HCT116 (cell line): ENCODE data around the gene MYO1E.

Experiments used
- EZH2 ChIP-seq: fragments of 200-600 bp; sonication (generic); IDR thresholded peaks from 2 replicates; pipeline ENCODE4 v1.6.1; 2017; ENCODE audit warnings: antibody characterized with exemption, mixed run types
- POLR2AphosphoS5 ChIP-seq: IDR thresholded peaks from 2 replicates; pipeline ENCODE4 v1.6.1; 2011; ENCODE audit warnings: mild to moderate bottlenecking, low read depth, low read length, moderate library complexity
- YY1 ChIP-seq: IDR thresholded peaks from 2 replicates; pipeline ENCODE4 v1.6.1; 2011; ENCODE audit warnings: low read length, low read depth, moderate library complexity, mild to moderate bottlenecking; ENCODE audit not compliant: insufficient replicate concordance; ENCODE audit errors: extremely low read depth
- ZFX ChIP-seq: fragments of 450-650 bp; IDR thresholded peaks from 2 replicates; pipeline ENCODE4 v1.6.1; 2017
- TF ChIP-seq, protein P1 (sequence below), 3 experiments: fragments of 200-600 bp in 1 of 3; sonication (generic) in 1 of 3; IDR thresholded peaks in 2 of 3; conservative IDR thresholded peaks in 1 of 3; 2 replicates each; pipeline ENCODE4 v1.5.1; 2012 to 2017; ENCODE audit warnings: low read depth in 2 of 3, low read length in 2 of 3, antibody characterized with exemption in 1 of 3, borderline replicate concordance in 1 of 3, control low read depth in 1 of 3, mild to moderate bottlenecking in 1 of 3, mixed read lengths in 1 of 3, mixed run types in 1 of 3, moderate library complexity in 1 of 3; ENCODE audit not compliant: insufficient read depth in 1 of 3

DNA sequence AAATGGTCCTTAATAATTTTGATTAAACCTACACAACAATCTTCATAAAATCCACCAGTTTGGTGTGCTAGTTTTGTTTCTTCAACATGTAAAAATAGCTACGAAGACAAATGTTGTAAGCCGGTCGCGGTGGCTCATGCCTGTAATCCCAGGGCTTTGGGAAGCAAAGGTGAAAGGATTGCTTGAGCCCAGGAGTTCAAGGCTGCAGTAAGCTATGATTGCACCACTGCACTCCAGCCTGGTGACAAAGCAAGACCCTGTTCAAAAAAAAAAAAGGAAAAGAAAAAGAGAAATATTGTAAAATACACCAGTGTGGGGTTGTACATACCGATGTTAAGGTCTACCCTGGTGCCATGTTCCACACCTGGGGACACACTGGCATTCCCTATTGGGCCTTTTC, 91.0 kb downstream of the MYO1E start:
- TF ChIP-seq ZFX, result no peak
- no peak for TF ChIP-seq YY1
- no peak for TF ChIP-seq EZH2
- TF ChIP-seq, protein P1, sequence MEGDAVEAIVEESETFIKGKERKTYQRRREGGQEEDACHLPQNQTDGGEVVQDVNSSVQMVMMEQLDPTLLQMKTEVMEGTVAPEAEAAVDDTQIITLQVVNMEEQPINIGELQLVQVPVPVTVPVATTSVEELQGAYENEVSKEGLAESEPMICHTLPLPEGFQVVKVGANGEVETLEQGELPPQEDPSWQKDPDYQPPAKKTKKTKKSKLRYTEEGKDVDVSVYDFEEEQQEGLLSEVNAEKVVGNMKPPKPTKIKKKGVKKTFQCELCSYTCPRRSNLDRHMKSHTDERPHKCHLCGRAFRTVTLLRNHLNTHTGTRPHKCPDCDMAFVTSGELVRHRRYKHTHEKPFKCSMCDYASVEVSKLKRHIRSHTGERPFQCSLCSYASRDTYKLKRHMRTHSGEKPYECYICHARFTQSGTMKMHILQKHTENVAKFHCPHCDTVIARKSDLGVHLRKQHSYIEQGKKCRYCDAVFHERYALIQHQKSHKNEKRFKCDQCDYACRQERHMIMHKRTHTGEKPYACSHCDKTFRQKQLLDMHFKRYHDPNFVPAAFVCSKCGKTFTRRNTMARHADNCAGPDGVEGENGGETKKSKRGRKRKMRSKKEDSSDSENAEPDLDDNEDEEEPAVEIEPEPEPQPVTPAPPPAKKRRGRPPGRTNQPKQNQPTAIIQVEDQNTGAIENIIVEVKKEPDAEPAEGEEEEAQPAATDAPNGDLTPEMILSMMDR (IDR thresholded peaks at IDR 0.05 in 2 of 3, conservative IDR thresholded peaks at IDR 0.05 in 1 of 3; ENCODE audit: borderline replicate concordance in 1 of 3, insufficient read depth in 1 of 3, low read depth in 2 of 3, low read length in 2 of 3), result no peak
- TF ChIP-seq POLR2AphosphoS5, result no peak
